Endodermal cell (in vitro differentiated cells): ENCODE data around the gene POLR1D. TPM values are rescaled to one million over a fixed set of nuclear protein-coding genes. Genes with fewer than 3 reads are reported as not detected.

Experiments used
- DNase-seq: peaks from one replicate; pipeline ENCODE4 v3.0.0-alpha.2; 2017
- H3K27ac ChIP-seq: 2 replicates; pipeline ENCODE4 v1.5.1; 2013; ENCODE audit warnings: mild to moderate bottlenecking, low read depth, low read length, moderate library complexity
- H3K27me3 ChIP-seq: 2 replicates; pipeline ENCODE4 v1.6.1; 2013; ENCODE audit warnings: mild to moderate bottlenecking, low read length, moderate library complexity; ENCODE audit not compliant: insufficient read depth, control insufficient read depth, poor library complexity, severe bottlenecking
- H3K36me3 ChIP-seq: 2 replicates; pipeline ENCODE4 v1.7.0; 2013; ENCODE audit warnings: mild to moderate bottlenecking, low read length, moderate library complexity; ENCODE audit not compliant: control insufficient read depth, insufficient read depth
- H3K4me1 ChIP-seq: one replicate; pipeline ENCODE4 v1.7.0; 2013; ENCODE audit warnings: low read length; ENCODE audit not compliant: control insufficient read depth, insufficient read depth
- H3K4me3 ChIP-seq: 2 replicates; pipeline ENCODE4 v1.5.1; 2013; ENCODE audit warnings: mild to moderate bottlenecking, low read length, moderate library complexity
- H3K9ac ChIP-seq: 2 replicates; pipeline ENCODE4 v1.6.1; 2013; ENCODE audit warnings: mild to moderate bottlenecking, low read length, moderate library complexity; ENCODE audit not compliant: poor library complexity, severe bottlenecking; ENCODE audit errors: extremely low read depth
- H3K9me3 ChIP-seq: 2 replicates; pipeline ENCODE4 v1.6.1; 2013; ENCODE audit warnings: mild to moderate bottlenecking, low read length, moderate library complexity; ENCODE audit not compliant: control insufficient read depth
- H3K27ac Mint-ChIP-seq: 2 replicates; pipeline ENCODE4 v1.8.0; 2020; ENCODE audit warnings: mixed read lengths
- H3K27me3 Mint-ChIP-seq: 2 replicates; pipeline ENCODE4 v1.8.0; 2021; ENCODE audit warnings: mild to moderate bottlenecking, mixed read lengths; ENCODE audit not compliant: insufficient read depth
- H3K36me3 Mint-ChIP-seq: 2 replicates; pipeline ENCODE4 v1.8.0; 2020; ENCODE audit warnings: low read depth, mixed read lengths
- H3K4me1 Mint-ChIP-seq: 2 replicates; pipeline ENCODE4 v1.8.0; 2020; ENCODE audit warnings: mixed read lengths
- H3K4me3 Mint-ChIP-seq: 2 replicates; pipeline ENCODE4 v1.8.0; 2020; ENCODE audit warnings: mild to moderate bottlenecking, moderate library complexity, mixed read lengths
- H3K9me3 Mint-ChIP-seq: 2 replicates; pipeline ENCODE4 v1.8.0; 2020; ENCODE audit warnings: mild to moderate bottlenecking, mixed read lengths
- WGBS, 2 experiments: methylation state at CpG; one replicate each; pipeline versions ENCODE4 v1.1.5 to v1.1.7; 2013; ENCODE audit warnings: missing lambda C conversion rate in 2 of 2, mixed read lengths in 1 of 2; ENCODE audit not compliant: insufficient coverage in 1 of 2, insufficient read length in 1 of 2; 5-methylcytosine and 5-hydroxymethylcytosine counted together
- total RNA-seq, 2 donors: library from RNA; stranded (reverse); fragmentation: NEBNext Ultra II Directional in 1 of 2; extraction: Animal tissue kit (Norgen Biotek cat#: 25700) in 1 of 2; gene quantifications; 2 replicates in 1 of 2; 3 replicates in 1 of 2; pipeline ENCODE4 v1.2.1, GENCODE V29; 2021
- TF ChIP-seq, protein P1 (sequence below): fragments of 200-600 bp; sonication (generic); conservative IDR thresholded peaks from 2 replicates; pipeline ENCODE4 v1.5.0; 2021; ENCODE audit warnings: antibody characterized with exemption, mild to moderate bottlenecking

Gene POLR1D
- total RNA-seq, 2 donors from 2014 or later = 135 to 136 TPM

DNA sequence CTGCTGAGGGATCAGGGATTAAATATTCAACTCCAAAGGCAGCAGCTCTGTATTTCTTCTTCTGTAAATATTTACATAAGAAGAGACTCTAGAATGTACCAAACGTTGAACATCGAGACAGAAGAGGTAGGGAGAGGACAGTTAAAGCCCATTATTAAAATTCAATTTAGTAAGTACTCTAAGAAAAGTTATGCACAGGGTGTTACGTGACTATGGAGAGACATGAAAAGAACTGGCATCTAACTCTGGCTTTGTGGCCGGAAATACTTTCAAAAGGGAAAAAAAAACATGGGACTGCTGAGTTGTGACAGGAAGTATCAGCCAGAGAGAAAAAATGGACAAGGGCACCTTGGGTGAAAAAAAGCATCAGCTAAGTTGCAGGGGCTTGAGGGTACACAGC, 38.0 kb upstream of the POLR1D start:
- WGBS, 2 experiments = 92 to 100% methylated on average over 2 to 3 of the region's 4 CpGs
- TF ChIP-seq, protein P1, sequence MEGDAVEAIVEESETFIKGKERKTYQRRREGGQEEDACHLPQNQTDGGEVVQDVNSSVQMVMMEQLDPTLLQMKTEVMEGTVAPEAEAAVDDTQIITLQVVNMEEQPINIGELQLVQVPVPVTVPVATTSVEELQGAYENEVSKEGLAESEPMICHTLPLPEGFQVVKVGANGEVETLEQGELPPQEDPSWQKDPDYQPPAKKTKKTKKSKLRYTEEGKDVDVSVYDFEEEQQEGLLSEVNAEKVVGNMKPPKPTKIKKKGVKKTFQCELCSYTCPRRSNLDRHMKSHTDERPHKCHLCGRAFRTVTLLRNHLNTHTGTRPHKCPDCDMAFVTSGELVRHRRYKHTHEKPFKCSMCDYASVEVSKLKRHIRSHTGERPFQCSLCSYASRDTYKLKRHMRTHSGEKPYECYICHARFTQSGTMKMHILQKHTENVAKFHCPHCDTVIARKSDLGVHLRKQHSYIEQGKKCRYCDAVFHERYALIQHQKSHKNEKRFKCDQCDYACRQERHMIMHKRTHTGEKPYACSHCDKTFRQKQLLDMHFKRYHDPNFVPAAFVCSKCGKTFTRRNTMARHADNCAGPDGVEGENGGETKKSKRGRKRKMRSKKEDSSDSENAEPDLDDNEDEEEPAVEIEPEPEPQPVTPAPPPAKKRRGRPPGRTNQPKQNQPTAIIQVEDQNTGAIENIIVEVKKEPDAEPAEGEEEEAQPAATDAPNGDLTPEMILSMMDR = no peak
- Mint-ChIP-seq H3K36me3 (peaks cover 18% of the 10 kb centered on the region), H3K27ac (peak overlapping the region; percentile 53), H3K4me1 (peaks cover 3% of the 10 kb centered on the region), H3K27me3 (no peaks in the 10 kb centered on the region), H3K9me3 (peaks cover 4% of the 10 kb centered on the region), H3K4me3 (no peak overlapping the region)
- Histone ChIP-seq H3K9ac (no peak overlapping the region), H3K27ac (no peak overlapping the region), H3K9me3 (peaks cover 5% of the 10 kb centered on the region), H3K4me3 (no peak overlapping the region), H3K4me1 (peaks cover under 1% of the 10 kb centered on the region), H3K27me3 (no peaks in the 10 kb centered on the region), H3K36me3 (peaks cover 21% of the 10 kb centered on the region)
- no peak for DNase-seq

DNA sequence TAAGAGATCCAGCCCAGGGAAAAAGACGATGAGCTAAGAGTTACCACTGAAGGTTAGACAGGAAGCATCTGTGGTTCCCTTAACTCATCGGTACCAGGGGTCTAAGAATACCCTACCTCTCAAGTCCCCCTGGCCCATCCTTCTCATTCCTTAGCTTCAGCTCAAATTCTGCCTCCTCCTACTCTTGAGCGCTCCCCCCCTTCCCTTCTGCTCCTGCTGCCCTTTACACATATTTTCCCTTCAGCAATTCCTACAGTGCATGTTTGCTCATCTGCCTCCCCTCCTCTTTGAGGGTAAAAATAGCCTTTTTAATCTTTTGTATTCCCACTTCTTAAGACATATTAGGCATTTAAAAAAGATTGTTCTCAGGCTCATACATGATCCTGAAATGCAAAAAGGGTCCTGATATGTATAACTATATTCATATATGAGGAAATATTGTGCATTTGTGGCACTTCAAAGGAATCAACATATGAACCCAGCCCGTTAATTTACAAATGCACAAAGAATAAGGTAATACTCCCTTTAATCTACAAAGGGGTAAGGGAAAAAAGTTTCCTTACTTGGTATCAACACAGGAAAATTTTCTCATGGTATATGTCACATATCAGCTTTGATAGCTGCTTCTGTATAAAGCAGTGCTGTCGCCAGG, 34.5 kb upstream of the POLR1D start:
- Mint-ChIP-seq H3K9me3 (peaks cover 4% of the 10 kb centered on the region), H3K27ac (no peak overlapping the region), H3K27me3 (no peaks in the 10 kb centered on the region), H3K4me3 (no peak overlapping the region), H3K4me1 (no peaks in the 10 kb centered on the region), H3K36me3 (peaks cover 6% of the 10 kb centered on the region)
- Histone ChIP-seq H3K9ac (no peak overlapping the region), H3K4me3 (no peak overlapping the region), H3K27ac (no peak overlapping the region), H3K9me3 (peaks cover 10% of the 10 kb centered on the region), H3K27me3 (no peaks in the 10 kb centered on the region), H3K4me1 (no peaks in the 10 kb centered on the region), H3K36me3 (no peaks in the 10 kb centered on the region)
- 85 to 88% methylated on average over 5 of the region's 5 CpGs for WGBS, 2 experiments
- no peak for DNase-seq
- TF ChIP-seq, protein P1 = no peak

DNA sequence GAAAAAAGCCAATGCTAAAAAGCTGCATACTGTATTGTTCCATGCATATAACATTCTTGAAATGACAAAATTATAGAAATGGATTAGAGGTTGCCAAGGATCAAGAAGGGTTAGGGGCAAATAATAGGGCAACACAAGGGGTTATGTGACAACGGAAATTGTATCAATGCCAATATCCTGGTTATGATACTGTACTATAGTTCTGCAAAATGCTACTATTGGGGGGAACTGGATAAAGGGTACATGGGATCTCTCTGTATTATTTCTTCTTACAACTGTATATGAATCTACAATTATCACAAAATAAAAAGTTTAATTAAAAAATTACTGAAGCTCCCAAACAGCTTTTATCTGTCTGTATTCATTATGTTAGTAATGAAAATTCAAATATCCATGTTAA, 33.3 kb upstream of the POLR1D start:
- Histone ChIP-seq H3K9ac (no peak overlapping the region), H3K9me3 (peaks cover 10% of the 10 kb centered on the region), H3K4me3 (no peak overlapping the region), H3K27me3 (no peaks in the 10 kb centered on the region), H3K27ac (no peak overlapping the region), H3K4me1 (no peaks in the 10 kb centered on the region), H3K36me3 (no peaks in the 10 kb centered on the region)
- H3K27me3 Mint-ChIP-seq = no peaks in the 10 kb centered on the region
- H3K4me3 Mint-ChIP-seq = no peak overlapping the region
- no peak overlapping the region for H3K27ac Mint-ChIP-seq
- H3K36me3 Mint-ChIP-seq = peaks cover 2% of the 10 kb centered on the region
- H3K9me3 Mint-ChIP-seq = peaks cover 4% of the 10 kb centered on the region
- WGBS, 2 experiments = 92% methylated on average over 1 of the region's 1 CpG; no CpG with 5 or more reads in 1 of the 2 experiments
- no peaks in the 10 kb centered on the region for H3K4me1 Mint-ChIP-seq
- DNase-seq = no peak
- TF ChIP-seq, protein P1 = no peak
